CD4-positive, CD25-positive, alpha-beta regulatory T cell (primary cell): ENCODE data around the gene RAB5A. TPM values are rescaled to one million over a fixed set of nuclear protein-coding genes. Genes with fewer than 3 reads are reported as not detected.
A peak's percentile ranks its signal among the peaks of the same experiment; 100 is the strongest.

Experiments
- ATAC-seq, 2 donors: fragments of 150-1000 bp; cut with Tn5 transposase; one replicate each; pipeline ENCODE4 v1.10.0; 2021; ENCODE audit warnings: low read depth in 2 of 2, moderate number of reproducible peaks in 2 of 2, moderate library complexity in 1 of 2
- DNase-seq, 3 donors: peaks; one replicate each; pipeline versions ENCODE4 v3.0.0 to v3.0.0-alpha.2; 2012 to 2022; ENCODE audit warnings: mixed read lengths in 1 of 3
- H3K27ac ChIP-seq: one replicate; pipeline ENCODE4 v1.7.0; 2013; ENCODE audit warnings: mild to moderate bottlenecking, low read length; ENCODE audit not compliant: insufficient read depth, poor library complexity, severe bottlenecking
- H3K27me3 ChIP-seq: one replicate; pipeline ENCODE4 v1.7.0; 2013; ENCODE audit warnings: low read length; ENCODE audit not compliant: control insufficient read depth, insufficient read depth
- H3K36me3 ChIP-seq: one replicate; pipeline ENCODE4 v1.7.0; 2013; ENCODE audit warnings: mild to moderate bottlenecking, low read length, moderate library complexity; ENCODE audit not compliant: control insufficient read depth, insufficient read depth
- H3K4me1 ChIP-seq: 2 replicates; pipeline ENCODE4 v1.7.0; 2013; ENCODE audit warnings: mild to moderate bottlenecking, low read length; ENCODE audit not compliant: insufficient read depth, control insufficient read depth, poor library complexity, severe bottlenecking
- H3K4me3 ChIP-seq: one replicate; pipeline ENCODE4 v1.7.0; 2013; ENCODE audit warnings: low read depth, mild to moderate bottlenecking, low read length, moderate library complexity
- H3K9me3 ChIP-seq, 2 experiments: 1 replicate in 1 of 2; 2 replicates in 1 of 2; pipeline ENCODE4 v1.7.0; 2013; ENCODE audit warnings: low read length in 2 of 2, mild to moderate bottlenecking in 1 of 2, moderate library complexity in 1 of 2; ENCODE audit not compliant: control insufficient read depth in 2 of 2
- H3K27ac Mint-ChIP-seq, 3 donors: one replicate each; pipeline ENCODE4 v1.8.0; 2020 to 2022; ENCODE audit warnings: mild to moderate bottlenecking in 3 of 3, mixed read lengths in 3 of 3, moderate library complexity in 2 of 3
- H3K27me3 Mint-ChIP-seq: one replicate; pipeline ENCODE4 v1.8.0; 2022; ENCODE audit warnings: mild to moderate bottlenecking, mixed read lengths
- H3K36me3 Mint-ChIP-seq: one replicate; pipeline ENCODE4 v1.8.0; 2020; ENCODE audit warnings: mixed read lengths
- H3K4me1 Mint-ChIP-seq, 4 donors: one replicate each; pipeline ENCODE4 v1.8.0; 2020 to 2022; ENCODE audit warnings: mixed read lengths in 4 of 4, mild to moderate bottlenecking in 1 of 4
- H3K4me3 Mint-ChIP-seq, 4 donors: one replicate each; pipeline ENCODE4 v1.8.0; 2020 to 2022; ENCODE audit warnings: mild to moderate bottlenecking in 4 of 4, mixed read lengths in 4 of 4, moderate library complexity in 3 of 4
- H3K9me3 Mint-ChIP-seq, 7 donors: one replicate each; pipeline ENCODE4 v1.8.0; 2020 to 2022; ENCODE audit warnings: mixed read lengths in 7 of 7, mild to moderate bottlenecking in 3 of 7, moderate library complexity in 2 of 7
- polyA plus RNA-seq, 4 donors: library from polyadenylated mRNA; unstranded; fragments of 300-500 nt; fragmentation: Illumina TruSeq; gene quantifications; one replicate each; pipeline ENCODE4 v1.2.3, GENCODE V29; 2021
- total RNA-seq: library from RNA; stranded (reverse); gene quantifications from one replicate; pipeline ENCODE4 v1.2.3, GENCODE V29; 2022

Gene RAB5A
- total and polyA plus RNA-seq, 5 donors from 2014 or later, result 33.8 to 134 (median 40.3) TPM

DNA sequence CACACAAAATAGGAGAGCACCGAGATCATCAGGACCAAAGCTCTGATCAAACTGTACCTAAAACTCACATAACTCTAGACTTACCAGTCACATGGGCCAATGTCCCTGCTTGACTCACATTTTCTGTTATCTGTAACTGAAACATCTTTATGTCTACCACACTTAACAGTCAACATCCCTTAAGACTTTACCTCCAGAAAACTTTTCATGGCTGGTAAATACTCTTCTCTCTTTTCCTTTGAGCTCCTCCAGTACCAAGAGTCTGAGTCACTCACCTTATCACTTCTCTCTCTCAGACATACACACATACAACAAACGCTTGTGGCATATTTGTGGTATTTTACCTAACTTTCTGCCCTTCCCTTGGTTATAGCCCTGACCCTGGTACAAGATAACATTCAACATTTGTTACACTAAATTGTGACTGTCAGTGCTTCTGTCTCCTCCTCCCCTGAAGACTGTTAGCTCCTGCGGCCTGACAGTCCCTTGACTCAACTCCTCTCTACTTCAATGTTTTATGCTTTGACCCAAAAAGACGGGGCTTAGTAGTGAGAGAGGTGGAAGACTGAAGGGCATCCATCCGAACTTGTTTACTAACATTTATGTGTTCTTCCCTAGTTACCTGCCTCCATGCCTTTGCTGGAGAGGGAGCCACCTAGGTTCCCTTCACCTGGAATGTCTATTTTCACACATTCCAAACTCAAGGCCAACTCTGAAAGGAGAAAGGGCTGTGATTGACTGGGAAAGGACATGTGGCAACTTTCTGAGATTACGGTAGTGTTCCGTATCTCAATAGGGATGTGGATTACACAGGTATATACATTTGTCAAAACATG, 9.2 kb upstream of the RAB5A start:
- Mint-ChIP-seq H3K27me3 (no peaks in the 10 kb centered on the region), H3K27ac (peak overlapping the region in 1 of 3 donors; percentile 39), H3K4me3 (no peak overlapping the region), H3K36me3 (no peaks in the 10 kb centered on the region), H3K4me1 (peaks cover 0 to 4% (median 0%) of the 10 kb centered on the region in 4 donors), H3K9me3 (peaks cover 0 to 3% (median 0%) of the 10 kb centered on the region in 7 donors)
- H3K9me3 ChIP-seq, result no peaks in the 10 kb centered on the region
- no peaks in the 10 kb centered on the region for H3K27me3 ChIP-seq
- H3K4me1 ChIP-seq, result no peaks in the 10 kb centered on the region
- no peak overlapping the region for H3K4me3 ChIP-seq
- ATAC-seq (no peak), DNase-seq (peak in 1 of 3 donors; percentile 41)
- H3K36me3 ChIP-seq, result no peaks in the 10 kb centered on the region
- H3K27ac ChIP-seq, result no peak overlapping the region

DNA sequence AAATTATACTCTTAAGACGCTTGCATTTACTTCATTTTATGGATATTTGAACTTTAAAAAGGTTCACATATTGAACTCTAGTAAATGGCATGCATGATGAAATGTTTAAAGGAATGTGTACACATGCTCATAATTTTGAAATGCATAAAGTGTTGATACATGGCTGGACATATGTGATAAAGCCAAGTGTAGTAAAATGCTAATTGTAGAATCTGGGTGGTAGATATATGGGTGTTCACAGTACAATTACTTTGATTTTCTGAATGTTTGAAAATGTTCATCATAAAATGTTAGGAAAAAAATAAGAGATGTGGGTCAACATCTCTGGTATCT, 8.6 kb upstream of the RAB5A start:
- no peaks in the 10 kb centered on the region for H3K27me3 Mint-ChIP-seq
- Histone ChIP-seq H3K9me3 (no peaks in the 10 kb centered on the region), H3K4me3 (no peak overlapping the region), H3K27ac (no peak overlapping the region), H3K27me3 (no peaks in the 10 kb centered on the region), H3K4me1 (no peaks in the 10 kb centered on the region), H3K36me3 (no peaks in the 10 kb centered on the region)
- peaks cover 0 to 4% (median 0%) of the 10 kb centered on the region in 4 donors for H3K4me1 Mint-ChIP-seq
- DNase-seq, result no peak
- H3K4me3 Mint-ChIP-seq, result no peak overlapping the region
- no peaks in the 10 kb centered on the region for H3K36me3 Mint-ChIP-seq
- ATAC-seq, result no peak
- H3K27ac Mint-ChIP-seq, result peak overlapping the region in 1 of 3 donors; percentile 39
- no peaks in the 10 kb centered on the region for H3K9me3 Mint-ChIP-seq

DNA sequence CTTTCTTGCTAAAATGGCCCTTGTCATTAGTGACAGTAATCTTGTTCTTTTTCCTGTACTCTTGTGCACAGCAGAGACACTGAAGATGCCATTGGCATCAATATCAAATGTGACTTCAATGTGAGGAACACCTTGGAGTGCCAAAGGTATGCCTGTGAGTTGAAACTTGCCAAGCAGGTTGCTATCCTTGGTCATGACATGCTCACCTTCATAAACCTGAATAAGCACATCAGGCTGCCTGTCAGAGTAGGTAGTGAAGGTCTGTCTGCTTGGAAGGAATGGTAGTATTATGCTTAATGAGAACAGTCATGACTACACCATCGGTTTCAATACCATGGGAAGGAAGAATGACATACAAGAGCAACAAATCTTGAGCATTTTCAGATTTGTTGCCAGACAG, 6.3 kb upstream of the RAB5A start:
- DNase-seq (no peak), ATAC-seq (no peak)
- H3K4me1 ChIP-seq, result no peaks in the 10 kb centered on the region
- no peaks in the 10 kb centered on the region for H3K36me3 Mint-ChIP-seq
- no peak overlapping the region for H3K4me3 Mint-ChIP-seq
- H3K36me3 ChIP-seq, result no peaks in the 10 kb centered on the region
- H3K27me3 Mint-ChIP-seq, result no peaks in the 10 kb centered on the region
- H3K27ac ChIP-seq, result no peak overlapping the region
- H3K9me3 ChIP-seq, result no peaks in the 10 kb centered on the region
- peaks cover 4 to 11% (median 6%) of the 10 kb centered on the region in 4 donors for H3K4me1 Mint-ChIP-seq
- H3K9me3 Mint-ChIP-seq, result no peaks in the 10 kb centered on the region
- H3K27me3 ChIP-seq, result no peaks in the 10 kb centered on the region
- H3K27ac Mint-ChIP-seq, result no peak overlapping the region
- no peak overlapping the region for H3K4me3 ChIP-seq

DNA sequence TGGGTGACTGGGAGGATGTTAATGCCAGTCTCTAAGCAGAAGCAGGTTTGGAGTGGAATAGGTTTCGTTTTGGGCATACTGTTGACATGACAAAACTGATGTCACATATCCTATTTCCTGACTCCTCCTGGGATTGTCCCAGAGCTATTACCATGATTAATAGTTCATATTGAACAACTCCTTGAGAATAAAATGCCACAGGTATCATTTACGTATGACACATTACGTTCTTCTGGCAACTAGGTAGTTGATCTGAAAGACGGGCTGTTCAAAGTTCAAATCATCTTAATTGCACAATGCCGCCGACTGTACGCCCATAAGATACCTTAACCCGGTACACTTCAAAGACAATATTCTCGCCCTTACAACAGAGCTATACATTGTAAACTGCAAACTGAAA, 1.4 kb upstream of the RAB5A start:
- ATAC-seq (no peak), DNase-seq (no peak)
- H3K27me3 ChIP-seq, result no peaks in the 10 kb centered on the region
- Mint-ChIP-seq H3K9me3 (peaks cover 0 to 2% (median 0%) of the 10 kb centered on the region in 7 donors), H3K4me1 (peaks cover 21 to 52% (median 37%) of the 10 kb centered on the region in 4 donors), H3K4me3 (peak overlapping the region; percentile 92 to 100 (median 100)), H3K27me3 (peaks cover 5% of the 10 kb centered on the region), H3K36me3 (no peaks in the 10 kb centered on the region), H3K27ac (peak overlapping the region in 2 of 3 donors; percentile 63 to 99)
- no peaks in the 10 kb centered on the region for H3K9me3 ChIP-seq
- no peak overlapping the region for H3K27ac ChIP-seq
- H3K4me1 ChIP-seq, result peaks cover 35% of the 10 kb centered on the region
- peak overlapping the region; percentile 85 for H3K4me3 ChIP-seq
- peaks cover 1% of the 10 kb centered on the region for H3K36me3 ChIP-seq

DNA sequence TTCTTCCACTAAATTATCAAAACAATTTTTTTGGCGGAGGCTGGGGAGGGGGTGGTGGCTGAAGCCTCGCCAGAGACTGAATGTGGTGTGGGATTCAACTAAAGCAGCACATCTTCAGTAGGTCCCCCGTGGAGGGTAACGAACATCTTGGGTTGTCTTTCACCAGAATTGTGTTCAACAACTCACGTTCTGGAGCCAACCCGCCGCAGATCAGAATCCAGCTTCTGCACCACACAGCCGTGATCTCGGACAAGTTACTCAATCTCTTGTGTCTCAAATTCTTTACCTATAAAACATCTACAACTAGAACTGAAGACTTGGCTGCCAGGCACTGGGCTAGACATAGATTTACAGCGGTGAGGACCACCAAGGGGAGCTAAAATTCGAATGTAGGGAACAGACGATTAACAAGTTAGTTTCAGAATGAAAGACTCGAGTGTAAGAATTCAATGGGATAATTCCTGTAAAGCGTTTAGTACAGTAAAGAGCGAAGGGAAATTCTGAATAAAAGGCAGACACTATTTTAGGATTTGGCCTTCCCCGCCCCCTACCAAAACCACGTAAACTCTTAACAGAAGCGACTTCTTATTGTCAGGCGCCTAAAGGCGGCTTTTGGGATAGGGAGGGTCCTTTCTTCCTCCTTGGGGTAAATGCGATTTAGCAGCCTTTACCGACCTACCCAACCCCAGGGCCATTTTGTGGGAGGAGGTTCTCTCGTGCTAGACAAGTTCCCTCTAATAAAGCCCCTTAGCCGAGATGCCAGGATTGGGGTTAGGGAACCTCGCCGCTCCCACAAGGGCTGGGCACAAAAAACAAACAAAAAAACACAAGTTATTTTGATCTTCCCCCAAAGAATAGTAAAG, 697 bp upstream of the RAB5A start:
- peaks cover 5% of the 10 kb centered on the region for H3K27me3 Mint-ChIP-seq
- peaks cover 26 to 59% (median 43%) of the 10 kb centered on the region in 4 donors for H3K4me1 Mint-ChIP-seq
- peaks cover 42% of the 10 kb centered on the region for H3K4me1 ChIP-seq
- H3K4me3 ChIP-seq, result peak overlapping the region; percentile 85
- H3K9me3 Mint-ChIP-seq, result peaks cover 0 to 2% (median 0%) of the 10 kb centered on the region in 7 donors
- DNase-seq, result peak in 2 of 3 donors; percentile 4 to 10
- peak overlapping the region; percentile 97 to 100 (median 99) for H3K27ac Mint-ChIP-seq
- H3K36me3 ChIP-seq, result peaks cover 8% of the 10 kb centered on the region
- no peaks in the 10 kb centered on the region for H3K27me3 ChIP-seq
- H3K27ac ChIP-seq, result peak overlapping the region; percentile 97
- ATAC-seq, result no peak
- no peaks in the 10 kb centered on the region for H3K9me3 ChIP-seq
- peaks cover 5% of the 10 kb centered on the region for H3K36me3 Mint-ChIP-seq
- peak overlapping the region; percentile 92 to 100 (median 100) for H3K4me3 Mint-ChIP-seq

DNA sequence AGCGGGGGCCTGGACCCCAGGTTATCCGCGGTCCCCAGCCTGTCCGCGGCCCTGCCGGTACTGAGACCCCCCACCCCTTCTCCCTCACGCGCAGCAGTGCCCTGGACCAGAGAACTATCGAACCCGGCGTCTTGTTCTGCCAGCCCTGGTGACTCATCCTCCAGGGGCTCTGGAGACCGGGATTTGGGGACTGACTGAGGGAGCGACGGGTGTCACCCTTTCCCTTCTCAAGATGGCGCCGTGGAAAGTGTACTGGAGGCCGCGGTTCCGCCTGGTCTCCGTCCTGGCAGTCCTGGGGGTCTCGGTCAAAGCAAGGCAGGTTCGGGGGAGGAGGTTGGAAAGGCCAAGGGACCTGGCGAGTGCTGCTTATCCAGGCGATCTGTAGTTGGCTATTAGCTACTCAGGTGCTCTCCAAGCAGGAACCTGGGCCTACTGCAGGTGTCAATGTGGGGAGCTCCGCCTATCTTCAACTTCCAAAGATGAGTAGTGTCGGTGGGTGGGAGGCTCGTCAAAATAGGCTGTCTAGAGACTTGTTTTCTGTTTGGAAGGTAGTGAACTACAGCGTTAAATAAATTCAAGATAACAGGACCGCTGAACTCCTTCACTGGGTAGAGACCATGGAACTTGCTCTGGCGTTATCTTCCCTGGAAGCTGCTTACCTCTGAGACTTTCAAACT, 790 bp downstream of the RAB5A start:
- H3K36me3 ChIP-seq, result peaks cover 22% of the 10 kb centered on the region
- H3K27ac Mint-ChIP-seq, result peak overlapping the region; percentile 97 to 100 (median 99)
- H3K4me1 Mint-ChIP-seq, result peaks cover 36 to 73% (median 52%) of the 10 kb centered on the region in 4 donors
- no peaks in the 10 kb centered on the region for H3K9me3 ChIP-seq
- peak overlapping the region; percentile 92 to 100 (median 100) for H3K4me3 Mint-ChIP-seq
- H3K36me3 Mint-ChIP-seq, result peaks cover 10% of the 10 kb centered on the region
- H3K4me1 ChIP-seq, result peaks cover 53% of the 10 kb centered on the region
- H3K9me3 Mint-ChIP-seq, result peaks cover 0 to 2% (median 0%) of the 10 kb centered on the region in 7 donors
- H3K27me3 Mint-ChIP-seq, result peaks cover 5% of the 10 kb centered on the region
- peak overlapping the region; percentile 88 for H3K4me3 ChIP-seq
- peak in 1 of 2 donors; percentile 21 for ATAC-seq
- peak overlapping the region; percentile 97 for H3K27ac ChIP-seq
- peak; percentile 42 to 74 (median 62) for DNase-seq
- H3K27me3 ChIP-seq, result no peaks in the 10 kb centered on the region

DNA sequence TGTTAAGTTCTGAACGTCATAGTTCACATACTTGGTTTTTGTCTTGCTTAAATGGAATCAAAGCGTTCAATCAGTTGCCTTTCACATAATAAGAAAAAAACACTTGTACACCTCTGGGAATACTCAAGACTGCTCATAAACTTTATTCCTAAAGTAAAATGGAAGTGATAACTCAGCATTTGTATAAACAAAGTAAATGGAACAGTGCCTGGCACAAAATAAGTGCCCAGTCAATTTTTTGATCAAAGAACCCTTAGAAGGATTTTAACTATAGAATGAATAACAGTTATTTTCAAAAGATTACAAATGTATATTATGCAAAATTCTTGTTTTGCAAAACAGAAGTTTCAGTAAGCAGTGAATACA, 1.3 kb downstream of the RAB5A start:
- peak overlapping the region; percentile 97 for H3K27ac ChIP-seq
- ATAC-seq (no peak), DNase-seq (no peak)
- H3K4me3 ChIP-seq, result peak overlapping the region; percentile 88
- H3K36me3 ChIP-seq, result peaks cover 23% of the 10 kb centered on the region
- H3K4me1 ChIP-seq, result peaks cover 53% of the 10 kb centered on the region
- Mint-ChIP-seq H3K4me3 (peak overlapping the region; percentile 92 to 100 (median 100)), H3K4me1 (peaks cover 37 to 78% (median 57%) of the 10 kb centered on the region in 4 donors), H3K9me3 (peaks cover 0 to 2% (median 0%) of the 10 kb centered on the region in 7 donors), H3K27me3 (peaks cover 5% of the 10 kb centered on the region), H3K36me3 (peaks cover 10% of the 10 kb centered on the region), H3K27ac (peak overlapping the region; percentile 97 to 100 (median 99))
- no peaks in the 10 kb centered on the region for H3K9me3 ChIP-seq
- no peaks in the 10 kb centered on the region for H3K27me3 ChIP-seq
